Smooth muscle cell (in vitro differentiated cells): ENCODE measurements around the gene FLAD1. TPM values are rescaled to one million over a fixed set of nuclear protein-coding genes. Genes with fewer than 3 reads are reported as not detected.

Experiments used
- DNase-seq: peaks from one replicate; lab custom pipeline; 2025; ENCODE audit not compliant: unreplicated experiment; lab: John Stamatoyannopoulos, UW
- H2AFZ ChIP-seq: fragments of 200-600 bp; sonication (generic); 2 replicates; pipeline ENCODE4 v1.6.0; 2016; ENCODE audit warnings: antibody characterized with exemption, low read depth, mild to moderate bottlenecking
- H3F3A ChIP-seq: fragments of 200-600 bp; sonication (generic); 2 replicates; pipeline ENCODE4 v1.6.0; 2017; ENCODE audit warnings: antibody characterized with exemption, low read depth
- H3K27ac ChIP-seq: fragments of 200-600 bp; sonication (generic); 2 replicates; pipeline ENCODE4 v1.5.1; 2016; ENCODE audit warnings: low read depth, mild to moderate bottlenecking
- H3K27me3 ChIP-seq: fragments of 200-600 bp; sonication (generic); 2 replicates; pipeline ENCODE4 v1.6.1; 2016; ENCODE audit warnings: low read depth, mild to moderate bottlenecking
- H3K36me3 ChIP-seq: fragments of 200-600 bp; sonication (generic); 2 replicates; pipeline ENCODE4 v1.5.1; 2016; ENCODE audit warnings: low read depth
- H3K4me1 ChIP-seq: fragments of 200-600 bp; sonication (generic); 2 replicates; pipeline ENCODE4 v1.5.1; 2016; ENCODE audit warnings: low read depth
- H3K4me2 ChIP-seq: fragments of 200-600 bp; sonication (generic); 2 replicates; pipeline ENCODE4 v1.6.0; 2016; ENCODE audit warnings: mild to moderate bottlenecking
- H3K4me3 ChIP-seq: fragments of 200-600 bp; sonication (generic); 2 replicates; pipeline ENCODE4 v1.5.1; 2016; ENCODE audit warnings: mild to moderate bottlenecking
- H3K79me2 ChIP-seq: fragments of 200-600 bp; sonication (generic); 2 replicates; pipeline ENCODE4 v1.6.0; 2016; ENCODE audit warnings: low read depth, mild to moderate bottlenecking
- H3K9ac ChIP-seq: fragments of 200-600 bp; sonication (generic); 2 replicates; pipeline ENCODE4 v1.6.0; 2016; ENCODE audit warnings: low read depth
- H3K9me3 ChIP-seq: fragments of 200-600 bp; sonication (generic); replicated peaks from 2 replicates; pipeline ENCODE4 v1.5.1; 2016; ENCODE audit warnings: low read depth
- H4K20me1 ChIP-seq: fragments of 200-600 bp; sonication (generic); 2 replicates; pipeline ENCODE4 v1.6.0; 2016; ENCODE audit warnings: low read depth
- CTCF ChIP-seq: fragments of 200-600 bp; sonication (generic); IDR thresholded peaks from 2 replicates; pipeline ENCODE4 v1.5.1; 2017; ENCODE audit warnings: borderline replicate concordance, mild to moderate bottlenecking, antibody characterized with exemption; ENCODE audit not compliant: insufficient read depth, poor library complexity, severe bottlenecking
- WGBS: methylation state at CpG from one replicate; pipeline ENCODE4 v1.1.7; 2016; ENCODE audit warnings: low lambda C conversion rate; 5-methylcytosine and 5-hydroxymethylcytosine counted together
- polyA plus RNA-seq: library from polyadenylated mRNA; unstranded; fragments of >200 nt; fragmentation: Nextera tagmentation; extraction: Ambion mirVana; gene quantifications from 2 replicates; pipeline ENCODE4 v1.2.1, GENCODE V29; 2016
- total RNA-seq: library from RNA; depleted of rRNA; stranded (reverse); fragments of >200 nt; gene quantifications from 2 replicates; pipeline ENCODE4 v1.2.3, GENCODE V29; 2014

The FLAD1 gene
- total and polyA plus RNA-seq, 2 experiments from 2014 or later, result 31.1 to 51.4 TPM

GRCh38 chr1:154969860-154970452 is 13.2 kb upstream of the FLAD1 start:
- no peaks in the 10 kb centered on the region for H3K9me3 ChIP-seq
- TF ChIP-seq CTCF, result no peak
- 15% methylated on average over 15 of the region's 22 CpGs for WGBS
- H3K27me3 ChIP-seq, result no peaks in the 10 kb centered on the region
- H2AFZ ChIP-seq, result no peak overlapping the region
- H3K79me2 ChIP-seq, result peaks cover 43% of the 10 kb centered on the region
- peaks cover 41% of the 10 kb centered on the region for H3F3A ChIP-seq
- peak overlapping the region; percentile 98 for H3K27ac ChIP-seq
- DNase-seq, result no peak
- H3K4me2 ChIP-seq, result peak overlapping the region; percentile 94
- H4K20me1 ChIP-seq, result peaks cover 39% of the 10 kb centered on the region
- H3K9ac ChIP-seq, result peak overlapping the region; percentile 73
- H3K36me3 ChIP-seq, result no peaks in the 10 kb centered on the region
- peaks cover 46% of the 10 kb centered on the region for H3K4me1 ChIP-seq
- H3K4me3 ChIP-seq, result peak overlapping the region; percentile 55

- H3K4me1 ChIP-seq, result peaks cover 46% of the 10 kb centered on the region
These were observed 12.4 kb upstream of the FLAD1 start, which contains the start of gene SHC1 for GRCh38 chr1:154970631-154971340. Gene SHC1, minus strand, starts transcription at chr1:154970747. Its CDS starts 221 bp downstream, at chr1:154970526.

GRCh38 chr1:154971341-154971998 is 11.7 kb upstream of the FLAD1 start:
- Histone ChIP-seq H3K36me3 (no peaks in the 10 kb centered on the region), H3K79me2 (peaks cover 49% of the 10 kb centered on the region), H4K20me1 (peaks cover 32% of the 10 kb centered on the region), H3K27ac (peak overlapping the region; percentile 98), H3K9ac (peak overlapping the region; percentile 95), H2AFZ (no peak overlapping the region), H3K27me3 (no peaks in the 10 kb centered on the region), H3F3A (peaks cover 42% of the 10 kb centered on the region), H3K4me1 (peaks cover 53% of the 10 kb centered on the region), H3K4me3 (peak overlapping the region; percentile 55), H3K4me2 (peak overlapping the region; percentile 94), H3K9me3 (no peaks in the 10 kb centered on the region)
- WGBS, result 45% methylated on average over 10 of the region's 10 CpGs
- TF ChIP-seq CTCF, result no peak
- DNase-seq, result no peak

More at GRCh38 chr1:154970631-154971340, 12.4 kb upstream of the FLAD1 start, which contains the start of gene SHC1:
- H3F3A ChIP-seq, result peaks cover 42% of the 10 kb centered on the region
- H3K9me3 ChIP-seq, result no peaks in the 10 kb centered on the region
- H3K4me3 ChIP-seq, result peak within 1 kb of the TSS; percentile 55
- 8% methylated on average over 15 of the region's 15 CpGs for WGBS
- no peaks in the 10 kb centered on the region for H3K36me3 ChIP-seq
- H3K27ac ChIP-seq, result peak within 1 kb of the TSS; percentile 98
- no peaks in the 10 kb centered on the region for H3K27me3 ChIP-seq
- no peak within 1 kb of the TSS for H2AFZ ChIP-seq
- peak; percentile 72 for DNase-seq
- peak within 1 kb of the TSS; percentile 95 for H3K9ac ChIP-seq
- TF ChIP-seq CTCF, result no peak
- peak within 1 kb of the TSS; percentile 94 for H3K4me2 ChIP-seq
- peaks cover 44% of the 10 kb centered on the region for H3K79me2 ChIP-seq
- peaks cover 35% of the 10 kb centered on the region for H4K20me1 ChIP-seq
